OCI-LY3 (cell line): ENCODE data around the gene PIK3R6.

Experiments used
- H2AFZ ChIP-seq: fragments of 200-600, 300-600 bp; shearing (Covaris generic); 2 replicates; pipeline ENCODE4 v1.6.0; 2014; ENCODE audit warnings: antibody characterized with exemption, low read depth, low read length
- H3K27ac ChIP-seq: fragments of 200-600, 300-600 bp; sonication (generic); 2 replicates; pipeline ENCODE4 v1.5.1; 2014; ENCODE audit warnings: mild to moderate bottlenecking, low read length, moderate library complexity, mixed read lengths
- H3K27me3 ChIP-seq: fragments of 200-600, 300-600 bp; sonication (generic); 2 replicates; pipeline ENCODE4 v1.6.1; 2014; ENCODE audit warnings: low read depth, low read length, mixed read lengths
- H3K36me3 ChIP-seq: fragments of 200-600, 300-600 bp; sonication (generic); replicated peaks from 2 replicates; pipeline ENCODE3; 2014; ENCODE audit warnings: low read depth, low read length, mixed read lengths
- H3K4me1 ChIP-seq: fragments of 300-600, 200-600 bp; sonication (generic); 2 replicates; pipeline ENCODE4 v1.6.1; 2014; ENCODE audit warnings: low read length, mixed read lengths
- H3K4me2 ChIP-seq: fragments of 200-600, 300-600 bp; sonication (generic); 2 replicates; pipeline ENCODE4 v1.6.1; 2014; ENCODE audit warnings: low read length, mixed read lengths
- H3K4me3 ChIP-seq: fragments of 300-600, 200-600 bp; sonication (generic); 2 replicates; pipeline ENCODE4 v1.5.1; 2014; ENCODE audit warnings: antibody characterized with exemption, mild to moderate bottlenecking, low read length, moderate library complexity
- H3K79me2 ChIP-seq: fragments of 300-600, 200-600 bp; shearing (Covaris generic); 2 replicates; pipeline ENCODE4 v1.6.1; 2014; ENCODE audit warnings: mild to moderate bottlenecking, low read length, mixed read lengths
- H3K9ac ChIP-seq: fragments of 300-600, 200-600 bp; shearing (Covaris generic); 2 replicates; pipeline ENCODE4 v1.6.0; 2014; ENCODE audit warnings: mild to moderate bottlenecking, low read length, moderate library complexity
- H3K9me3 ChIP-seq: fragments of 200-600, 300-600 bp; shearing (Covaris generic); 2 replicates; pipeline ENCODE4 v1.6.1; 2014; ENCODE audit warnings: low read length, mixed read lengths; ENCODE audit not compliant: insufficient read depth
- H4K20me1 ChIP-seq: fragments of 200-600, 300-600 bp; sonication (generic); 2 replicates; pipeline ENCODE4 v1.6.1; 2016; ENCODE audit warnings: low read length, mixed read lengths; ENCODE audit not compliant: insufficient read depth
- CTCF ChIP-seq: fragments of 200-600, 300-600 bp; sonication (generic); IDR thresholded peaks from 2 replicates; pipeline ENCODE4 v1.5.1; 2014; ENCODE audit warnings: antibody characterized with exemption, low read length, low read depth
- EZH2phosphoT487 ChIP-seq: fragments of 200-600 bp; shearing (Covaris generic); IDR thresholded peaks from 2 replicates; pipeline ENCODE4 v1.6.1; 2018; ENCODE audit warnings: antibody characterized with exemption, mixed run types, low read depth

PIK3R6 gene

GRCh38 chr17:8797621-8798175 lies 69.8 kb downstream of the PIK3R6 start:
- no peak overlapping the region for H3K27ac ChIP-seq
- no peaks in the 10 kb centered on the region for H3K27me3 ChIP-seq
- H3K36me3 ChIP-seq = no peaks in the 10 kb centered on the region
- peaks cover 22% of the 10 kb centered on the region for H3K4me1 ChIP-seq
- no peak overlapping the region for H3K4me2 ChIP-seq
- no peak overlapping the region for H3K9ac ChIP-seq
- no peak overlapping the region for H2AFZ ChIP-seq
- no peaks in the 10 kb centered on the region for H3K79me2 ChIP-seq
- no peaks in the 10 kb centered on the region for H3K9me3 ChIP-seq
- TF ChIP-seq CTCF (no peak), EZH2phosphoT487 (no peak)
- H3K4me3 ChIP-seq = no peak overlapping the region
- no peaks in the 10 kb centered on the region for H4K20me1 ChIP-seq

DNA sequence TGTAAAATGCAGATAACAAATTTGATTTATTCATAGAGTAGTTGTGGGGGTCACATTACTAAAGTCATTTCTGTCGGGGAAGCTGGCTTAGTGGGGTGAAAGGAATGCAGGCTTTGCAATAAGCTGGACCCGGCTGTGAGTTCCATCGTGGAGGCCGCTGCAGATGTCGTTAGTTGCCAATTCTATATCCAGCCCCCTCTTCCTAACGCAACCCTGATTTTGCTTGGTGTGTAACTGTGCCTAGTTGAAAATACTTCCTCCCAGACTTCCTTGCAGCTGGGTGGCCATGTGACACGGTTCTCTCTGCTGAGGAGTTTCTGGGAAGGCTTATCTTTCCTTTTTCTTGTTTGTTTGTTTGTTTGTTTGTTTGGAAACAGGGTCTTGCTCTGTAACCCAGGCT lies 72.8 kb downstream of the PIK3R6 start:
- no peaks in the 10 kb centered on the region for H3K9me3 ChIP-seq
- no peak overlapping the region for H3K27ac ChIP-seq
- H3K4me2 ChIP-seq = no peak overlapping the region
- H3K36me3 ChIP-seq = peaks cover 3% of the 10 kb centered on the region
- H4K20me1 ChIP-seq = no peaks in the 10 kb centered on the region
- no peaks in the 10 kb centered on the region for H3K79me2 ChIP-seq
- TF ChIP-seq CTCF (no peak), EZH2phosphoT487 (no peak)
- no peak overlapping the region for H3K9ac ChIP-seq
- no peak overlapping the region for H3K4me3 ChIP-seq
- no peak overlapping the region for H2AFZ ChIP-seq
- H3K27me3 ChIP-seq = no peaks in the 10 kb centered on the region
- H3K4me1 ChIP-seq = peaks cover 16% of the 10 kb centered on the region

- no peak overlapping the region for H3K27ac ChIP-seq
- H3K4me3 ChIP-seq = no peak overlapping the region
- no peaks in the 10 kb centered on the region for H3K9me3 ChIP-seq
- no peaks in the 10 kb centered on the region for H3K27me3 ChIP-seq
- H3K79me2 ChIP-seq = no peaks in the 10 kb centered on the region
- no peak overlapping the region for H3K9ac ChIP-seq
- H3K36me3 ChIP-seq = peaks cover 3% of the 10 kb centered on the region
- no peaks in the 10 kb centered on the region for H4K20me1 ChIP-seq
- peak overlapping the region; percentile 7; the same call in 1 of the 2 replicates for H3K4me2 ChIP-seq
- TF ChIP-seq EZH2phosphoT487 = no peak
- TF ChIP-seq CTCF = no peak
- peaks cover 13% of the 10 kb centered on the region for H3K4me1 ChIP-seq
- 0 out of 2 replicates have a peak overlapping the region, but pooled peaks have one; percentile 15 for H2AFZ ChIP-seq
These were observed 73.8 kb downstream of the PIK3R6 start for GRCh38 chr17:8793649-8794048.

GRCh38 chr17:8792646-8793045 lies 74.8 kb downstream of the PIK3R6 start:
- Histone ChIP-seq H2AFZ (no peak overlapping the region), H3K79me2 (no peaks in the 10 kb centered on the region), H3K4me2 (no peak overlapping the region), H3K36me3 (peaks cover 3% of the 10 kb centered on the region), H4K20me1 (no peaks in the 10 kb centered on the region), H3K9me3 (no peaks in the 10 kb centered on the region), H3K27ac (no peak overlapping the region), H3K27me3 (no peaks in the 10 kb centered on the region), H3K4me1 (peaks cover 13% of the 10 kb centered on the region), H3K4me3 (no peak overlapping the region), H3K9ac (no peak overlapping the region)
- no peak for TF ChIP-seq CTCF
